Measurements from ENCODE around the gene MAL. TPM values are rescaled to one million over a fixed set of nuclear protein-coding genes. Genes with fewer than 3 reads are reported as not detected.

The MAL gene
- total and polyA plus RNA-seq, 2 of the 13 experiments (the other 11 are each of a cell fraction or from before 2014, with no cell fraction given), result not detected

DNA sequence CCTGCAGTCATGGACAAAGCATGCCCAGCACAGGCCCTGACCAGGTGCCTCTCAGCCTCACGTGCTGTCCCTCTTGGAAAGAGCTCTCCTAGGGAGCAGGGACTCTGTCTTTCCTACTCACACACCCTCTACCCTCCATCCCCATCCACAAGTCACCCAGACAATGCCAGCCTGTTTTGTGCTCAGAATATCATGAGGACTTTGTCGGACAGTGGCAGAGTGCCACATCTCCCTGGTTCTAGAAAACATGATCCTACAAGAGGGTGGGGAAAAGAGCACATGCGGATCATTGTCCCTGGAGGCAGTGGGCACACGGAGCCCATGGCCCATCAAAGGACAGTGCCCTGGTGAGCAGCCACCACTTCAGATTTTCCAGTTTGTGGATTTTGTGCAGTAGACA is 3.7 kb upstream of the MAL start:
- Histone ChIP-seq H3K4me3 (replicated peaks in 1 of 3; ENCODE audit: insufficient read depth in 1 of 3, low read depth in 2 of 3, low read length in 3 of 3) (no peak overlapping the region), H2AFZ (ENCODE audit: low read length) (no peak overlapping the region), H3K9ac (ENCODE audit: insufficient read depth, low read depth, low read length) (no peak overlapping the region), H3K27me3 (ENCODE audit: control insufficient read depth in 1 of 2, insufficient read depth in 2 of 2, low read length in 2 of 2) (peaks cover 29 to 88% of the 10 kb centered on the region in 2 experiments; a peak in 4 of 5 replicates), H3K9me3 (ENCODE audit: low read length) (no peaks in the 10 kb centered on the region), H3K4me1 (ENCODE audit: insufficient read depth, low read length) (peaks cover 3% of the 10 kb centered on the region; the same call in 1 of the 2 replicates), H3K36me3 (replicated peaks in 1 of 2; ENCODE audit: control insufficient read depth in 1 of 2, insufficient read depth in 2 of 2, low read length in 2 of 2) (no peaks in the 10 kb centered on the region), H3K79me2 (ENCODE audit: insufficient read depth, low read length) (no peaks in the 10 kb centered on the region), H4K20me1 (ENCODE audit: insufficient read depth, low read length) (no peaks in the 10 kb centered on the region; the same call in 1 of the 2 replicates), H3K27ac (ENCODE audit: extremely low read length, insufficient read depth, low read length) (no peak overlapping the region), H3K4me2 (ENCODE audit: low read depth, low read length) (no peak overlapping the region)
- DNase-seq (ENCODE audit: low spot score) (no peak), ATAC-seq (no peak), FAIRE-seq (no peak)
- no TSS peak for BruUV-seq (replicated peaks)
- in situ Hi-C loops (cut with HindIII; ENCODE audit: extremely low pct_ligation_motif_present, low pct_unique_long_range_greater_than_20kb), result loop anchor here (10.0 kb wide), 1 partner anchor 53 kb away; no protein-coding TSS in a partner anchor
- WGBS (ENCODE audit: low lambda C conversion rate), result 37% methylated on average over 4 of the region's 4 CpGs
- POLR2A ChIA-PET, result interaction anchor here (0.9 kb wide), 1 partner anchor 96 kb away, joined by 3 read pairs; no protein-coding TSS in a partner anchor
- CTCF ChIA-PET (ENCODE audit: low intra/inter-chr PET ratio, low total read pairs), result interaction anchor here (1.1 to 3.5 kb wide), 5 partner anchors 32 to 93 kb away, joined by 3 to 36 read pairs (median 17); no protein-coding TSS in a partner anchor
- intact Hi-C loops (cut with micrococcal nuclease; ENCODE audit: unreplicated experiment), result loop anchor here (1.0 kb wide), 3 partner anchors 31 to 93 kb away; no protein-coding TSS in a partner anchor
- no peak for TF ChIP-seq ZNF10 (CRISPR knock-in tag; IDR thresholded peaks at IDR 0.05; ENCODE audit: borderline replicate concordance, low read depth)
- no peak for TF ChIP-seq SRSF4 (IDR thresholded peaks at IDR 0.05; ENCODE audit: low read depth, low read length, poor library complexity, severe bottlenecking)
- TF ChIP-seq, protein P1, sequence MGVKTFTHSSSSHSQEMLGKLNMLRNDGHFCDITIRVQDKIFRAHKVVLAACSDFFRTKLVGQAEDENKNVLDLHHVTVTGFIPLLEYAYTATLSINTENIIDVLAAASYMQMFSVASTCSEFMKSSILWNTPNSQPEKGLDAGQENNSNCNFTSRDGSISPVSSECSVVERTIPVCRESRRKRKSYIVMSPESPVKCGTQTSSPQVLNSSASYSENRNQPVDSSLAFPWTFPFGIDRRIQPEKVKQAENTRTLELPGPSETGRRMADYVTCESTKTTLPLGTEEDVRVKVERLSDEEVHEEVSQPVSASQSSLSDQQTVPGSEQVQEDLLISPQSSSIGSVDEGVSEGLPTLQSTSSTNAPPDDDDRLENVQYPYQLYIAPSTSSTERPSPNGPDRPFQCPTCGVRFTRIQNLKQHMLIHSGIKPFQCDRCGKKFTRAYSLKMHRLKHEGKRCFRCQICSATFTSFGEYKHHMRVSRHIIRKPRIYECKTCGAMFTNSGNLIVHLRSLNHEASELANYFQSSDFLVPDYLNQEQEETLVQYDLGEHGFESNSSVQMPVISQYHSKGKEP (CRISPR knock-in tag; IDR thresholded peaks at IDR 0.05), result no peak
- no peak for TF ChIP-seq PRPF4 (IDR thresholded peaks at IDR 0.05; ENCODE audit: low read depth, low read length, poor library complexity, severe bottlenecking)
- no peak for TF ChIP-seq ATM (IDR thresholded peaks at IDR 0.05; ENCODE audit: borderline replicate concordance)

Measured in HepG2 (cell line).